PC-9 (cell line): ENCODE measurements around the gene CRYAA. TPM values are rescaled to one million over a fixed set of nuclear protein-coding genes. Genes with fewer than 3 reads are reported as not detected.

Experiments used
- BruUV-seq: library from RNA; stranded (reverse); fragments of 400-500 nt; replicated peaks from 2 replicates; lab custom pipeline; 2021; lab: Mats Ljungman, UMichigan
- CTCF ChIA-PET: fragments of 300-600 bp; sonication (Branson Sonifier 250); formaldehyde crosslinking; loops from one replicate; lab custom pipeline; 2022; ENCODE audit warnings: antibody characterized with exemption; lab: Charles Lee
- POLR2A ChIA-PET: fragments of 300-600 bp; sonication (Branson Sonifier 250); formaldehyde crosslinking; loops from one replicate; lab custom pipeline; 2022; ENCODE audit warnings: antibody characterized with exemption; ENCODE audit not compliant: unreplicated experiment; lab: Charles Lee
- DNase-seq, 2 experiments: peaks; one replicate each; pipeline versions ENCODE4 v3.0.0 to v3.0.0-alpha.2; 2015 to 2022; ENCODE audit warnings: mixed read lengths in 1 of 2
- H2AFZ ChIP-seq: fragments of 200-600 bp; sonication (generic); 2 replicates; pipeline ENCODE4 v1.8.1; 2017; ENCODE audit warnings: antibody characterized with exemption
- H3F3A ChIP-seq: fragments of 200-600 bp; sonication (generic); 2 replicates; pipeline ENCODE4 v1.8.1; 2017; ENCODE audit warnings: antibody characterized with exemption, mild to moderate bottlenecking, low read depth; ENCODE audit not compliant: insufficient read depth
- H3K27ac ChIP-seq: fragments of 200-600 bp; sonication (generic); 2 replicates; pipeline ENCODE4 v1.6.1; 2016; ENCODE audit warnings: mixed run types
- H3K27me3 ChIP-seq: fragments of 200-600 bp; sonication (generic); 2 replicates; pipeline ENCODE4 v1.6.1; 2016; ENCODE audit warnings: low read depth, mixed run types; ENCODE audit not compliant: insufficient read depth
- H3K36me3 ChIP-seq: fragments of 200-600 bp; sonication (generic); 2 replicates; pipeline ENCODE4 v1.6.1; 2016; ENCODE audit warnings: low read depth, mixed run types
- H3K4me1 ChIP-seq: fragments of 200-600 bp; sonication (generic); replicated peaks from 2 replicates; pipeline ENCODE4 v1.6.1; 2016; ENCODE audit warnings: mixed run types; ENCODE audit not compliant: insufficient read depth
- H3K4me2 ChIP-seq: fragments of 200-600 bp; sonication (generic); 2 replicates; pipeline ENCODE4 v1.6.1; 2017; ENCODE audit warnings: mixed run types
- H3K4me3 ChIP-seq: fragments of 200-600 bp; sonication (generic); 2 replicates; pipeline ENCODE4 v1.6.1; 2016; ENCODE audit warnings: mixed run types
- H3K79me2 ChIP-seq: fragments of 200-600 bp; sonication (generic); 2 replicates; pipeline ENCODE4 v1.6.1; 2017; ENCODE audit warnings: low read depth, mixed run types
- H3K9me2 ChIP-seq: fragments of 200-600 bp; sonication (generic); 2 replicates; pipeline ENCODE4 v1.8.1; 2017; ENCODE audit warnings: mild to moderate bottlenecking; ENCODE audit not compliant: insufficient read depth
- H3K9me3 ChIP-seq: fragments of 200-600 bp; sonication (generic); 2 replicates; pipeline ENCODE4 v1.8.1; 2016; ENCODE audit warnings: low read depth; ENCODE audit not compliant: insufficient read depth
- H4K20me1 ChIP-seq: fragments of 200-600 bp; sonication (generic); 2 replicates; pipeline ENCODE4 v1.8.1; 2017; ENCODE audit not compliant: insufficient read depth
- CTCF ChIP-seq: fragments of 200-600 bp; sonication (generic); conservative IDR thresholded peaks from 2 replicates; pipeline ENCODE4 v1.6.1; 2017; ENCODE audit warnings: mixed run types, antibody characterized with exemption, mild to moderate bottlenecking, moderate library complexity
- EZH2 ChIP-seq: fragments of 200-600 bp; sonication (generic); IDR thresholded peaks from 2 replicates; pipeline ENCODE4 v1.8.0; 2017; ENCODE audit warnings: antibody characterized with exemption, low read depth
- intact Hi-C: fragments of 100-400 bp; cut with micrococcal nuclease; formaldehyde crosslinking; loops from one replicate; pipeline ENCODE4 v1.10.0; 2022; ENCODE audit not compliant: unreplicated experiment
- total RNA-seq: library from RNA; stranded (reverse); gene quantifications from 2 replicates; pipeline ENCODE4 v1.2.3, GENCODE V29; 2021

Gene CRYAA
- total RNA-seq, 1 experiment from 2014 or later, result not detected

GRCh38 chr21:43191971-43192370 is 23.2 kb downstream of the CRYAA start:
- Histone ChIP-seq H3K27ac (no peak overlapping the region), H3F3A (peaks cover 11% of the 10 kb centered on the region; the same call in 1 of the 2 replicates), H3K36me3 (no peaks in the 10 kb centered on the region), H3K9me3 (no peaks in the 10 kb centered on the region), H3K79me2 (no peaks in the 10 kb centered on the region), H3K4me2 (no peak overlapping the region), H2AFZ (no peak overlapping the region), H3K4me1 (peaks cover 22% of the 10 kb centered on the region), H3K27me3 (no peaks in the 10 kb centered on the region), H4K20me1 (no peaks in the 10 kb centered on the region), H3K4me3 (no peak overlapping the region), H3K9me2 (no peaks in the 10 kb centered on the region)
- CTCF ChIA-PET, result no interaction called here
- no TSS peak for BruUV-seq
- DNase-seq, result no peak
- no peak for TF ChIP-seq CTCF
- no peak for TF ChIP-seq EZH2
- intact Hi-C loops, result no loop called here
- POLR2A ChIA-PET, result no interaction called here

- BruUV-seq, result no TSS peak
- H3K4me1 ChIP-seq, result peaks cover 28% of the 10 kb centered on the region
Observed at GRCh38 chr21:43192501-43193081, 23.8 kb downstream of the CRYAA start.

GRCh38 chr21:43193088-43193650 is 24.4 kb downstream of the CRYAA start:
- no peaks in the 10 kb centered on the region for H3K79me2 ChIP-seq
- TF ChIP-seq EZH2, result no peak
- TF ChIP-seq CTCF, result no peak
- H2AFZ ChIP-seq, result no peak overlapping the region

More at GRCh38 chr21:43192501-43193081, 23.8 kb downstream of the CRYAA start:
- TF ChIP-seq EZH2 (no peak), CTCF (no peak)
- Histone ChIP-seq H3F3A (peaks cover 17% of the 10 kb centered on the region), H3K79me2 (no peaks in the 10 kb centered on the region), H3K36me3 (no peaks in the 10 kb centered on the region), H3K9me3 (no peaks in the 10 kb centered on the region), H3K9me2 (no peaks in the 10 kb centered on the region), H3K4me2 (no peak overlapping the region), H3K27me3 (no peaks in the 10 kb centered on the region), H3K27ac (no peak overlapping the region), H4K20me1 (no peaks in the 10 kb centered on the region), H2AFZ (no peak overlapping the region), H3K4me3 (no peak overlapping the region)
- no peak for DNase-seq
- POLR2A ChIA-PET, result interaction anchor here (0.5 to 0.7 kb wide), 2 partner anchors 89 to 115 kb away, joined by 3 to 4 read pairs; no protein-coding TSS in a partner anchor
- intact Hi-C loops, result no loop called here
- CTCF ChIA-PET, result no interaction called here

More at GRCh38 chr21:43193088-43193650, 24.4 kb downstream of the CRYAA start:
- no peak for DNase-seq
- intact Hi-C loops, result no loop called here
- H3K9me3 ChIP-seq, result no peaks in the 10 kb centered on the region
- no peaks in the 10 kb centered on the region for H3K9me2 ChIP-seq
- H3F3A ChIP-seq, result peaks cover 23% of the 10 kb centered on the region
- H3K4me3 ChIP-seq, result no peak overlapping the region
- H3K4me2 ChIP-seq, result 0 out of 2 replicates have a peak overlapping the region, but pooled peaks have one; percentile 3
- CTCF ChIA-PET, result no interaction called here
- peaks cover 34% of the 10 kb centered on the region for H3K4me1 ChIP-seq
- POLR2A ChIA-PET, result interaction anchor here (0.5 to 0.7 kb wide), 3 partner anchors 88 to 148 kb away, joined by 3 to 4 read pairs (median 3); no protein-coding TSS in a partner anchor
- no peaks in the 10 kb centered on the region for H3K27me3 ChIP-seq
- no TSS peak for BruUV-seq
- H4K20me1 ChIP-seq, result no peaks in the 10 kb centered on the region
- no peak overlapping the region for H3K27ac ChIP-seq
- H3K36me3 ChIP-seq, result no peaks in the 10 kb centered on the region
